WTC11 (cell line): ENCODE measurements around the gene GPR37L1. TPM values are rescaled to one million over a fixed set of nuclear protein-coding genes. Genes with fewer than 3 reads are reported as not detected.

Source experiments
- ATAC-seq: fragments of 200-7000 bp; cut with Tn5 transposase; 2 replicates; pipeline ENCODE4 v1.10.0; 2021; ENCODE audit warnings: mild to moderate bottlenecking, moderate library complexity
- CTCF ChIA-PET: fragments of 300-600 bp; sonication (Branson Sonifier 250); formaldehyde crosslinking; loops from one replicate; lab custom pipeline; 2021; ENCODE audit warnings: antibody characterized with exemption; lab: Charles Lee
- POLR2A ChIA-PET: fragments of 350-600 bp; sonication (Branson Sonifier 250); formaldehyde crosslinking; loops from one replicate; lab custom pipeline; 2021; ENCODE audit warnings: antibody characterized with exemption; lab: Charles Lee
- DNase-seq: peaks from one replicate; pipeline ENCODE4 v3.0.0; 2021; ENCODE audit warnings: low spot score
- H3K27ac Mint-ChIP-seq: 2 replicates; pipeline ENCODE4 v1.8.0; 2021; ENCODE audit warnings: mixed read lengths
- H3K27me3 Mint-ChIP-seq: 2 replicates; pipeline ENCODE4 v1.8.0; 2021; ENCODE audit warnings: low read depth, mild to moderate bottlenecking, moderate library complexity, mixed read lengths
- H3K36me3 Mint-ChIP-seq: 2 replicates; pipeline ENCODE4 v1.8.0; 2021; ENCODE audit warnings: mixed read lengths
- H3K4me1 Mint-ChIP-seq: 2 replicates; pipeline ENCODE4 v1.8.0; 2022; ENCODE audit warnings: mixed read lengths
- H3K4me3 Mint-ChIP-seq: 2 replicates; pipeline ENCODE4 v1.8.0; 2021; ENCODE audit warnings: mild to moderate bottlenecking, moderate library complexity, mixed read lengths
- H3K9me3 Mint-ChIP-seq: 2 replicates; pipeline ENCODE4 v1.8.0; 2021; ENCODE audit warnings: mixed read lengths
- EMX1 ChIP-seq: fragments of 250-450 bp; sonication (Bioruptor Pico); IDR thresholded peaks from 2 replicates; pipeline ENCODE4 v1.8.0; 2021; ENCODE audit warnings: mild to moderate bottlenecking
- ETV6 ChIP-seq: sonication (generic); formaldehyde crosslinking; IDR thresholded peaks from 2 replicates; pipeline ENCODE4 v1.8.1; 2022; ENCODE audit warnings: mild to moderate bottlenecking, missing genetic modification reagents
- FOXK1 ChIP-seq: sonication (generic); formaldehyde crosslinking; IDR thresholded peaks from 2 replicates; pipeline ENCODE4 v1.8.0; 2022; ENCODE audit warnings: mild to moderate bottlenecking, moderate library complexity, missing genetic modification reagents
- FOXP1 ChIP-seq: sonication (generic); formaldehyde crosslinking; IDR thresholded peaks from 2 replicates; pipeline ENCODE4 v1.8.0; 2022; ENCODE audit warnings: missing genetic modification reagents, mild to moderate bottlenecking, moderate library complexity, borderline replicate concordance
- GRHL2 ChIP-seq: fragments of 250-450 bp; sonication (Bioruptor Pico); IDR thresholded peaks from 2 replicates; pipeline ENCODE4 v1.8.0; 2022; ENCODE audit warnings: mild to moderate bottlenecking, moderate library complexity; ENCODE audit not compliant: insufficient replicate concordance, severe bottlenecking
- MXD4 ChIP-seq: fragments of 250-450 bp; sonication (Bioruptor Pico); IDR thresholded peaks from 2 replicates; pipeline ENCODE4 v1.8.0; 2021; ENCODE audit warnings: mild to moderate bottlenecking, moderate library complexity, borderline replicate concordance
- NR2C2 ChIP-seq: sonication (generic); formaldehyde crosslinking; IDR thresholded peaks from 2 replicates; pipeline ENCODE4 v1.8.0; 2022; ENCODE audit warnings: mild to moderate bottlenecking, missing genetic modification reagents
- PRRX2 ChIP-seq: fragments of 250-450 bp; sonication (Bioruptor Pico); IDR thresholded peaks from 2 replicates; pipeline ENCODE4 v1.8.0; 2021; ENCODE audit warnings: mild to moderate bottlenecking
- TEAD1 ChIP-seq: sonication (generic); formaldehyde crosslinking; IDR thresholded peaks from 2 replicates; pipeline ENCODE4 v1.8.0; 2022; ENCODE audit warnings: mild to moderate bottlenecking, missing genetic modification reagents
- ZNF232 ChIP-seq: sonication (generic); formaldehyde crosslinking; IDR thresholded peaks from 2 replicates; pipeline ENCODE4 v1.8.0; 2022; ENCODE audit warnings: mild to moderate bottlenecking, missing genetic modification reagents
- ZNF263 ChIP-seq: sonication (generic); formaldehyde crosslinking; IDR thresholded peaks from 2 replicates; pipeline ENCODE4 v1.8.1; 2022; ENCODE audit warnings: low read depth, mild to moderate bottlenecking, moderate library complexity, missing genetic modification reagents
- ZNF671 ChIP-seq: fragments of 250-450 bp; sonication (Bioruptor Pico); IDR thresholded peaks from 2 replicates; pipeline ENCODE4 v1.8.0; 2021; ENCODE audit warnings: mild to moderate bottlenecking
- total RNA-seq: library from RNA; stranded (reverse); gene quantifications from 3 replicates; pipeline ENCODE4 v1.2.3, GENCODE V29; 2021
- TF ChIP-seq, protein P1 (sequence below): sonication (generic); formaldehyde crosslinking; IDR thresholded peaks from 2 replicates; pipeline ENCODE4 v1.8.1; 2022; ENCODE audit warnings: low read depth, missing genetic modification reagents, borderline replicate concordance
- TF ChIP-seq, protein P2 (sequence below): fragments of 250-450 bp; sonication (Bioruptor Pico); IDR thresholded peaks from 2 replicates; pipeline ENCODE4 v1.9.0; 2021; ENCODE audit warnings: mild to moderate bottlenecking, borderline replicate concordance
- TF ChIP-seq, protein P3 (sequence below): sonication (generic); formaldehyde crosslinking; IDR thresholded peaks from 2 replicates; pipeline ENCODE4 v1.8.0; 2023; ENCODE audit warnings: missing genetic modification reagents, mild to moderate bottlenecking, borderline replicate concordance
- TF ChIP-seq, protein P4 (sequence below): fragments of 250-450 bp; sonication (Bioruptor Pico); conservative IDR thresholded peaks from 2 replicates; pipeline ENCODE4 v1.9.0; 2021; ENCODE audit warnings: mild to moderate bottlenecking
- TF ChIP-seq, protein P5 (sequence below): sonication (generic); formaldehyde crosslinking; IDR thresholded peaks from 2 replicates; pipeline ENCODE4 v1.8.1; 2023; ENCODE audit warnings: mild to moderate bottlenecking, moderate library complexity, missing genetic modification reagents

The GPR37L1 gene
- total RNA-seq, 1 experiment from 2014 or later, result 0.07 TPM

DNA sequence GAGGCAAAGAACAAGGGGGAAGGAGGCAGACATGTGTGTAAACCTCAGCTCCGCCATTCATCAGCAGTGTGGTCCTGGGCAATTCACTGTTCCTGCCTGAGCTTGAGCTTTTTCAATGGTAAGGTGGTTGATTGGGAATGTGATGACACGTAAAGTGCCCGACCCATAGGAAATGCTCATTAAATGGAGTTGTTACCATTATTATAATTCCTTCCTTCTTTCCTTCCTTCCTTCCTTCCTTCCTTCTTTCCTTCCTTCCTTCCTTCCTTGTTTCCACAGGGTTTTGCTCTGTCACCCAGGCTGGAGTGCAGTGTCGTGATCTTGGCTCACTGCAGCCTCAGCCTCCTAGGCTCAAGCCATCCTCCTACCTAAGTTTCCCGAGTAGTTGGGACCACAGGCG, 4.3 kb downstream of the GPR37L1 start (continued):
- TF ChIP-seq, protein P1, sequence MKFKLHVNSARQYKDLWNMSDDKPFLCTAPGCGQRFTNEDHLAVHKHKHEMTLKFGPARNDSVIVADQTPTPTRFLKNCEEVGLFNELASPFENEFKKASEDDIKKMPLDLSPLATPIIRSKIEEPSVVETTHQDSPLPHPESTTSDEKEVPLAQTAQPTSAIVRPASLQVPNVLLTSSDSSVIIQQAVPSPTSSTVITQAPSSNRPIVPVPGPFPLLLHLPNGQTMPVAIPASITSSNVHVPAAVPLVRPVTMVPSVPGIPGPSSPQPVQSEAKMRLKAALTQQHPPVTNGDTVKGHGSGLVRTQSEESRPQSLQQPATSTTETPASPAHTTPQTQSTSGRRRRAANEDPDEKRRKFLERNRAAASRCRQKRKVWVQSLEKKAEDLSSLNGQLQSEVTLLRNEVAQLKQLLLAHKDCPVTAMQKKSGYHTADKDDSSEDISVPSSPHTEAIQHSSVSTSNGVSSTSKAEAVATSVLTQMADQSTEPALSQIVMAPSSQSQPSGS (CRISPR knock-in tag), result no peak
- TF ChIP-seq, protein P2, sequence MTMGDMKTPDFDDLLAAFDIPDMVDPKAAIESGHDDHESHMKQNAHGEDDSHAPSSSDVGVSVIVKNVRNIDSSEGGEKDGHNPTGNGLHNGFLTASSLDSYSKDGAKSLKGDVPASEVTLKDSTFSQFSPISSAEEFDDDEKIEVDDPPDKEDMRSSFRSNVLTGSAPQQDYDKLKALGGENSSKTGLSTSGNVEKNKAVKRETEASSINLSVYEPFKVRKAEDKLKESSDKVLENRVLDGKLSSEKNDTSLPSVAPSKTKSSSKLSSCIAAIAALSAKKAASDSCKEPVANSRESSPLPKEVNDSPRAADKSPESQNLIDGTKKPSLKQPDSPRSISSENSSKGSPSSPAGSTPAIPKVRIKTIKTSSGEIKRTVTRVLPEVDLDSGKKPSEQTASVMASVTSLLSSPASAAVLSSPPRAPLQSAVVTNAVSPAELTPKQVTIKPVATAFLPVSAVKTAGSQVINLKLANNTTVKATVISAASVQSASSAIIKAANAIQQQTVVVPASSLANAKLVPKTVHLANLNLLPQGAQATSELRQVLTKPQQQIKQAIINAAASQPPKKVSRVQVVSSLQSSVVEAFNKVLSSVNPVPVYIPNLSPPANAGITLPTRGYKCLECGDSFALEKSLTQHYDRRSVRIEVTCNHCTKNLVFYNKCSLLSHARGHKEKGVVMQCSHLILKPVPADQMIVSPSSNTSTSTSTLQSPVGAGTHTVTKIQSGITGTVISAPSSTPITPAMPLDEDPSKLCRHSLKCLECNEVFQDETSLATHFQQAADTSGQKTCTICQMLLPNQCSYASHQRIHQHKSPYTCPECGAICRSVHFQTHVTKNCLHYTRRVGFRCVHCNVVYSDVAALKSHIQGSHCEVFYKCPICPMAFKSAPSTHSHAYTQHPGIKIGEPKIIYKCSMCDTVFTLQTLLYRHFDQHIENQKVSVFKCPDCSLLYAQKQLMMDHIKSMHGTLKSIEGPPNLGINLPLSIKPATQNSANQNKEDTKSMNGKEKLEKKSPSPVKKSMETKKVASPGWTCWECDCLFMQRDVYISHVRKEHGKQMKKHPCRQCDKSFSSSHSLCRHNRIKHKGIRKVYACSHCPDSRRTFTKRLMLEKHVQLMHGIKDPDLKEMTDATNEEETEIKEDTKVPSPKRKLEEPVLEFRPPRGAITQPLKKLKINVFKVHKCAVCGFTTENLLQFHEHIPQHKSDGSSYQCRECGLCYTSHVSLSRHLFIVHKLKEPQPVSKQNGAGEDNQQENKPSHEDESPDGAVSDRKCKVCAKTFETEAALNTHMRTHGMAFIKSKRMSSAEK (CRISPR knock-in tag), result no peak
- TF ChIP-seq TEAD1 (CRISPR knock-in tag) (no peak), ZNF263 (no peak), EMX1 (CRISPR knock-in tag) (no peak), ETV6 (CRISPR knock-in tag) (no peak), ZNF671 (CRISPR knock-in tag) (no peak)

DNA sequence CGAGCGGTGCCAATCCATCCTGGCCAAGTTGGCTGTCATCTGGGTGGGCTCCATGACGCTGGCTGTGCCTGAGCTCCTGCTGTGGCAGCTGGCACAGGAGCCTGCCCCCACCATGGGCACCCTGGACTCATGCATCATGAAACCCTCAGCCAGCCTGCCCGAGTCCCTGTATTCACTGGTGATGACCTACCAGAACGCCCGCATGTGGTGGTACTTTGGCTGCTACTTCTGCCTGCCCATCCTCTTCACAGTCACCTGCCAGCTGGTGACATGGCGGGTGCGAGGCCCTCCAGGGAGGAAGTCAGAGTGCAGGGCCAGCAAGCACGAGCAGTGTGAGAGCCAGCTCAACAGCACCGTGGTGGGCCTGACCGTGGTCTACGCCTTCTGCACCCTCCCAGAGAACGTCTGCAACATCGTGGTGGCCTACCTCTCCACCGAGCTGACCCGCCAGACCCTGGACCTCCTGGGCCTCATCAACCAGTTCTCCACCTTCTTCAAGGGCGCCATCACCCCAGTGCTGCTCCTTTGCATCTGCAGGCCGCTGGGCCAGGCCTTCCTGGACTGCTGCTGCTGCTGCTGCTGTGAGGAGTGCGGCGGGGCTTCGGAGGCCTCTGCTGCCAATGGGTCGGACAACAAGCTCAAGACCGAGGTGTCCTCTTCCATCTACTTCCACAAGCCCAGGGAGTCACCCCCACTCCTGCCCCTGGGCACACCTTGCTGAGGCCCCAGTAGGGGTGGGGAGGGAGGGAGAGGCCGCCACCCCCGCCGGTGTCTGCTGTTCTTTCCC, 5.3 kb downstream of the GPR37L1 start:
- TF ChIP-seq, protein P3, sequence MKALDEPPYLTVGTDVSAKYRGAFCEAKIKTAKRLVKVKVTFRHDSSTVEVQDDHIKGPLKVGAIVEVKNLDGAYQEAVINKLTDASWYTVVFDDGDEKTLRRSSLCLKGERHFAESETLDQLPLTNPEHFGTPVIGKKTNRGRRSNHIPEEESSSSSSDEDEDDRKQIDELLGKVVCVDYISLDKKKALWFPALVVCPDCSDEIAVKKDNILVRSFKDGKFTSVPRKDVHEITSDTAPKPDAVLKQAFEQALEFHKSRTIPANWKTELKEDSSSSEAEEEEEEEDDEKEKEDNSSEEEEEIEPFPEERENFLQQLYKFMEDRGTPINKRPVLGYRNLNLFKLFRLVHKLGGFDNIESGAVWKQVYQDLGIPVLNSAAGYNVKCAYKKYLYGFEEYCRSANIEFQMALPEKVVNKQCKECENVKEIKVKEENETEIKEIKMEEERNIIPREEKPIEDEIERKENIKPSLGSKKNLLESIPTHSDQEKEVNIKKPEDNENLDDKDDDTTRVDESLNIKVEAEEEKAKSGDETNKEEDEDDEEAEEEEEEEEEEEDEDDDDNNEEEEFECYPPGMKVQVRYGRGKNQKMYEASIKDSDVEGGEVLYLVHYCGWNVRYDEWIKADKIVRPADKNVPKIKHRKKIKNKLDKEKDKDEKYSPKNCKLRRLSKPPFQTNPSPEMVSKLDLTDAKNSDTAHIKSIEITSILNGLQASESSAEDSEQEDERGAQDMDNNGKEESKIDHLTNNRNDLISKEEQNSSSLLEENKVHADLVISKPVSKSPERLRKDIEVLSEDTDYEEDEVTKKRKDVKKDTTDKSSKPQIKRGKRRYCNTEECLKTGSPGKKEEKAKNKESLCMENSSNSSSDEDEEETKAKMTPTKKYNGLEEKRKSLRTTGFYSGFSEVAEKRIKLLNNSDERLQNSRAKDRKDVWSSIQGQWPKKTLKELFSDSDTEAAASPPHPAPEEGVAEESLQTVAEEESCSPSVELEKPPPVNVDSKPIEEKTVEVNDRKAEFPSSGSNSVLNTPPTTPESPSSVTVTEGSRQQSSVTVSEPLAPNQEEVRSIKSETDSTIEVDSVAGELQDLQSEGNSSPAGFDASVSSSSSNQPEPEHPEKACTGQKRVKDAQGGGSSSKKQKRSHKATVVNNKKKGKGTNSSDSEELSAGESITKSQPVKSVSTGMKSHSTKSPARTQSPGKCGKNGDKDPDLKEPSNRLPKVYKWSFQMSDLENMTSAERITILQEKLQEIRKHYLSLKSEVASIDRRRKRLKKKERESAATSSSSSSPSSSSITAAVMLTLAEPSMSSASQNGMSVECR (CRISPR knock-in tag), result no peak
- TF ChIP-seq FOXK1 (no peak), GRHL2 (no peak), NR2C2 (CRISPR knock-in tag) (no peak), PRRX2 (CRISPR knock-in tag) (no peak), MXD4 (CRISPR knock-in tag) (no peak), ZNF232 (no peak), FOXP1 (CRISPR knock-in tag) (no peak)
- TF ChIP-seq, protein P4, sequence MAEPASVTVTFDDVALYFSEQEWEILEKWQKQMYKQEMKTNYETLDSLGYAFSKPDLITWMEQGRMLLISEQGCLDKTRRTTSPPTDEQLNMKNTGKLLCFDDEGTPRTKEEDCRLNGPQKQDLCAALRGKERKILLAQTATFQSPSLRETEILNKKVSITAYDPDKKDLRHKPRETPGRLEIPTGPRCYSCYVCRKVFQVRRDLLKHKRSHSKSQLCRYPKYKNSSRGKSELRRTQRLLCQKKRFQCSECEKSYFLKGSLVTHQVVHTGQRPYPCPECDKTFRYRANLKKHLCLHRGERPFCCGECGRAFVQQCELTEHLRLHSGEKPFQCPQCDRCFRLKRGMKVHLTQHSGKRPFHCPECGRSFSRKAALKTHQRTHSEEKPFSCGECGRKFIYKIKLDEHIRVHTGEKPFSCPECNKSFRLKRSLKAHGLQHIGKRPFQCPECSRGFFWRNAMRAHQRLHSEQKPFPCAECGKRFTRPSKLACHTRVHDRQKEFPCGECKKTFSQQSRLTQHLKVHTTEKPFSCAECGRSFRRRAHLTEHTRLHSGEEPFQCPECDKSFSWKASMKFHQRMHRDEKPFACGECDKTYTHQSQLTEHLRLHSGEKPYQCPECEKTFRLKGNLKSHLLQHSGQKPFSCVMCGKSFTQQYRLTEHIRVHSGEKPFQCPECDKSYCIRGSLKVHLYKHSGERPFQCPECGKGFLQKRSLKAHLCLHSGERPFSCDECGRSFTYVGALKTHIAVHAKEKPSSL (CRISPR knock-in tag), result no peak
- TF ChIP-seq, protein P1 (CRISPR knock-in tag), result no peak
- TF ChIP-seq, protein P5, sequence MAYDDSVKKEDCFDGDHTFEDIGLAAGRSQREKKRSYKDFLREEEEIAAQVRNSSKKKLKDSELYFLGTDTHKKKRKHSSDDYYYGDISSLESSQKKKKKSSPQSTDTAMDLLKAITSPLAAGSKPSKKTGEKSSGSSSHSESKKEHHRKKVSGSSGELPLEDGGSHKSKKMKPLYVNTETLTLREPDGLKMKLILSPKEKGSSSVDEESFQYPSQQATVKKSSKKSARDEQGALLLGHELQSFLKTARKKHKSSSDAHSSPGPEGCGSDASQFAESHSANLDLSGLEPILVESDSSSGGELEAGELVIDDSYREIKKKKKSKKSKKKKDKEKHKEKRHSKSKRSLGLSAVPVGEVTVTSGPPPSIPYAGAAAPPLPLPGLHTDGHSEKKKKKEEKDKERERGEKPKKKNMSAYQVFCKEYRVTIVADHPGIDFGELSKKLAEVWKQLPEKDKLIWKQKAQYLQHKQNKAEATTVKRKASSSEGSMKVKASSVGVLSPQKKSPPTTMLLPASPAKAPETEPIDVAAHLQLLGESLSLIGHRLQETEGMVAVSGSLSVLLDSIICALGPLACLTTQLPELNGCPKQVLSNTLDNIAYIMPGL (CRISPR knock-in tag), result no peak
- no peak overlapping the region for H3K27ac Mint-ChIP-seq
- no peaks in the 10 kb centered on the region for H3K9me3 Mint-ChIP-seq
- DNase-seq (no peak), ATAC-seq (no peak)
- H3K4me3 Mint-ChIP-seq, result no peak overlapping the region
- no peaks in the 10 kb centered on the region; the same call in 1 of the 2 replicates for H3K27me3 Mint-ChIP-seq
- peaks cover 18% of the 10 kb centered on the region for H3K4me1 Mint-ChIP-seq
- peaks cover 2% of the 10 kb centered on the region for H3K36me3 Mint-ChIP-seq
- POLR2A ChIA-PET, result no interaction called here
- CTCF ChIA-PET, result interaction anchor here (0.5 to 1.3 kb wide), 2 partner anchors 7 to 63 kb away, joined by 3 read pairs; no protein-coding TSS in a partner anchor
